GM19467 (cell line): ENCODE data around the gene NAA35.
"Not testable (repeated sequence)": the region's sequence is repeated elsewhere in the genome, so short reads cannot be mapped to it uniquely, and the experiment has no call there.

Source experiments
- ATAC-seq: cut with Tn5 transposase; IDR thresholded peaks from one replicate; pipeline ENCODE4 v1.9.1; 2021; ENCODE audit warnings: mild to moderate bottlenecking, moderate library complexity; ENCODE audit not compliant: unreplicated experiment

NAA35 gene

GRCh38 chr9:85940832-85941621, at the start of gene NAA35:
Gene NAA35, plus strand, starts transcription at chr9:85941146. Its CDS starts 1,014 bp downstream, at chr9:85942160.
- ATAC-seq, result peak; percentile 90

- ATAC-seq, result no peak
Observed at GRCh38 chr9:85892401-85892800, 48.5 kb upstream of the NAA35 start.

GRCh38 chr9:85895685-85896084, 45.3 kb upstream of the NAA35 start:
- no peak for ATAC-seq

GRCh38 chr9:85897848-85898247, 43.1 kb upstream of the NAA35 start:
- no peak for ATAC-seq

- no peak for ATAC-seq
Observed at GRCh38 chr9:85898332-85898731, 42.6 kb upstream of the NAA35 start.

- no peak for ATAC-seq
Observed at GRCh38 chr9:85899388-85899787, 41.6 kb upstream of the NAA35 start.

- ATAC-seq, result no peak
Observed at GRCh38 chr9:85900504-85901201, 40.3 kb upstream of the NAA35 start.

- no peak for ATAC-seq
Observed at GRCh38 chr9:85904975-85905374, 36.0 kb upstream of the NAA35 start.

- no peak for ATAC-seq
Observed at GRCh38 chr9:85905957-85906356, 35.0 kb upstream of the NAA35 start.

- no peak for ATAC-seq
Observed at GRCh38 chr9:85909390-85909789, 31.6 kb upstream of the NAA35 start.

GRCh38 chr9:85914108-85914507, 26.8 kb upstream of the NAA35 start:
- ATAC-seq, result no peak

- no peak for ATAC-seq
Observed at GRCh38 chr9:85917756-85918155, 23.2 kb upstream of the NAA35 start.

- ATAC-seq, result no peak
Observed at GRCh38 chr9:85925493-85925892, 15.5 kb upstream of the NAA35 start.

- no peak for ATAC-seq
Observed at GRCh38 chr9:85927076-85927475, 13.9 kb upstream of the NAA35 start.

GRCh38 chr9:85931495-85931894, 9.5 kb upstream of the NAA35 start:
- no peak for ATAC-seq

- ATAC-seq, result not testable (repeated sequence)
Observed at GRCh38 chr9:85935950-85936349, 5.0 kb upstream of the NAA35 start.

- ATAC-seq, result no peak
Observed at GRCh38 chr9:85940275-85940831, 593 bp upstream of the NAA35 start.

- no peak for ATAC-seq
Observed at GRCh38 chr9:85941622-85941940, 635 bp downstream of the NAA35 start.

GRCh38 chr9:85941966-85942912, 1.3 kb downstream of the NAA35 start:
- ATAC-seq, result no peak

GRCh38 chr9:85942913-85943709, 2.2 kb downstream of the NAA35 start:
- ATAC-seq, result no peak
